HG03457 (cell line): ENCODE results near the gene ADD2.

Experiments
- ATAC-seq: cut with Tn5 transposase; IDR thresholded peaks from one replicate; pipeline ENCODE4 v1.9.1; 2021; ENCODE audit warnings: moderate number of reproducible peaks; ENCODE audit not compliant: unreplicated experiment

The ADD2 gene

DNA sequence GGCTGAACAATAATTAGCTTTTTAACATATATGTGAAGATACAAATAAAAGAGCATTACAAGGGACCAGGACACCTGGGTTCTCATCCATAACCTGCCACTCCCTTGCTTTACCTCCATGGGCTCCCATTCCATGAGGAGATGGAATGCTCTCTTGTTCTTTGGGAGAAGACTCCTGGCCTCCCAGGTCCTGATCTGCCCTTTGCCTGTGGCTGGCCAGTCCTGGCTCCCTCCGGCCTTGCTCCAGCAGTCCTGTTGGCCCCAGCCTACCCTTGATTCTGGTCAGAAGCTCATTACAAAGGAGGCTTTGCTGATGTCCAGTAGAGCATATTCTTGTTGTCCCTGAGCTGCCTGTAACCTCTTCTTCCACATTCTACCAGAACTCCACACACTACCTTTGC, 60.3 kb downstream of the ADD2 start:
- no peak for ATAC-seq

DNA sequence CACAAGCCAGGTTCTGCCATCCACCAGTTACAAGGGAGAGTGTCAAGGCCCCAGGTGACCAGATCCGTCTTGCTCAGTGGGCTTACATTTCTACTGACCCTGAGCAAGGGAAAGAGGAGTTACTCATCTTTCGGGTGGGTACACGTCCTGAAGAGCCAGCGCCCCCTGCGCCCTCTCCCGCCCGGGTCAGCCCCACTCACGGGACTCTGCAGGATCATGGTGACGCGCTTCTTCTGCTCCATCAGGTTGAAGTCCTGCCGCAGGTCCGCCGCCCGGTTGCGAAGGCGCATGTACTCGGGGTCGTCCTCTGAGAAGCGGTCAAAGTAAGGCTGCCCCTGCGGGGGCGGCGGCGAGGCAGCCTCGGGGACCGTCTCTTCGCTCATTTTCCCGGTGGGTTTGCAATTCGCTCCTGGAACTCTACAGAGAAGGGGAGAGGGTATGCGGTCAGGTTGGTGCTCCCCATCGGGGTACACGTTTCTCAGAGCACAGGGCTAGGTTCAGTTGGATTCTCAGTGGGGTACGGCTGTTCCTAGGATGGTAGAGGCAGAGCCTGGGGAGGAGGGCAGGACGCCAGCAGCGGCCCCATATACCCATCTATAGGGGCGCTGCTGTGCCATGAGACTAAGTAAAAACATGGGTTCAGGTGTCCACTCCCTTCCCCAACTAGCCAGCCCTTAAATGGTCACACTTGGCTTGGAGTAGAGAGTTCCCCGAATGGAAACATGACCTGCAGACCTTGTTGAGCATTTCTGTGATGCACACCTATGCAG, 61.8 kb downstream of the ADD2 start:
- no peak for ATAC-seq

DNA sequence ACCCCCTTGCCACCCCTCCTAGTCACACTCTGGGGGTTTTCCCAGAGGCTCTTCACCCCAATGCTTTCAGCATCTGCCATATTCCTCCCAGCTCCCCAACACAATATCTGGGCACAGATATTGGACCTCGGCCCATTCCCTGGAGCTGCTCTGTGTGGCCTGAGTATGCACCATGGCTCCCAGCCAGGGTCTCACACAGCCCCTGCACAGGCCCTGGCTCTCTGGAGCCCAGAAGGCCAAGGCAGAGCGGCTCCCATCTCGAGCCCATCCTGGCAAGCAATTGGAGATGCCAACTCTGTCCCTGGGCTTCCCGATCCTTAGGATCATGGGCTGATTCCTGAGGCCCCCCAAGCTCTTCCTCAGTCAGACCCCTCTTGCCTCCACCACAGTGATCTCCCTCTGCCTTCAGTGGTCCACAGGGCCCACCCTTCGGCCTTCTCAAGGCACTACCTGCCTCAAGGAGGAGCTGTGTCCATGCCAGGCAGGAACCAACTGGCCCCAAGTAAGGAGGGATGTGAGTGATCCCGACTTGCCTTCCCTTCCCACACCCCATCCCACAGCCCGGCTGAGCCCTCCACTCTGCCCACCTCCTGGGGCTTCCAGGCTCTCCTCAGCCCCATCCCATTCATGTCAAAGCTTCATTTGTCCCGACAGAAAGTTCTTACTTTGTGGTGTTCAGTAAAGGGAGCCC, 62.7 kb downstream of the ADD2 start:
- no peak for ATAC-seq

DNA sequence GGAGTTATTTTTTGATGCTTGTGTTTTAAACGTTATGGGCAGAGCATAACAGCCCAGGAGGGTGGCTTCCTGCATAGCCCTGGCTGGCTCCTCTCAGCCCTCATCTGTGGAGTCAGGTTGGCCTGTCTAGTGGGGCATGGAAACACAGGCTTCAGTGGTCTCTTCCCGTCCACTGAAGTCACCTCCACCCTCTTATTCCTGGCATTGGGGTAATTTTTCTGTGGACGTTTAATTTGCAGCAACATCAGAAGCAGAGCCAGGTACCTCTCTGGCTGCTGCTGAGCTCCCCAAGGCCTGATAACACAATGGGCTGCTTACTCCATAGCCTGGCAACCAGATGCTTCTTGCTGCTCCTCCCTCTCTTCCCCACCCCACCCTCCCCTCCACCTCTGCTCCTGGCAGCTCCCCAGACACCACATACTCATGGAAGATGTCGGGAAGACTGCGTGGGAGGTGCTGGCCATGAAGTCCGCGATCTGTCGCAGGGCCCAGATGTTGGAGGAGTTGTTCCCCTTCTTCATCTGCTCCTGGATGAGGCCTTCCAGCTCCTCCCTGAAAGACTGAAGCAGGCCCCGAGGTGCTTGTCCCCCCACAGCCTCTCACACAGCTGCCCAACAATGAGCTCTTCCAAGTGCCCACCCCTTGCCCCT, 64.0 kb downstream of the ADD2 start:
- ATAC-seq: no peak

DNA sequence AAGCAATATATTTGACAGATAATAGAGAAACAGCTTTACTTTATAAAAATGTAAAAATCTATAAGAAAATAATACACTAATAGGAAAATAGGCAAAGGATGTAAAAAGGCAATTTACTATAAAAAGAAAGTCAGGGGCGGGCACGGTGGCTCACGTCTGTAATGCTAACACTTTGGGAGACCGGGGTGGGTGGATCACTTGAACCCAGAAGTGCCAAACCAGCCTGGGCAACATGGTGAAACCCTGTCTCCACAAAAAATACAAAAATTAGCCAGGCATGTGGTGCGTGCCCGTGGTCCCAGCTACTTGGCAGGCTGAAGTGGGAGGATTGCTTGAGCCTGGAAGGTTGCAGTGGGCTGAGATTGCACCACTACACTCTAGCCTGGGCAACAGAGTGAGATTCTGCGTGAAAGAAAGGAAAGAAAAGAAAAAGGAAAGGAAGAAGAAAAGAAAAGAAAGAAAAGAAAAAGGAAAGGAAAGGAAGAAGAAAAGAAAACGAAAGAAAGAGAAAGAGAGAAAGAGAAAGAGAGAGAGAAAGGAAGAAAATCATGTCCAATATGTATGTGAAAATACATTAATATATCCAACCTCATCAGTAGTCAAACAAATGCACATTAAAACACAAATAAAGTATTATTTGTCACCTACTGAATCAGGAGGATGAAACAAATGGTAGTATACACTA, 65.1 kb downstream of the ADD2 start:
- ATAC-seq: no peak

DNA sequence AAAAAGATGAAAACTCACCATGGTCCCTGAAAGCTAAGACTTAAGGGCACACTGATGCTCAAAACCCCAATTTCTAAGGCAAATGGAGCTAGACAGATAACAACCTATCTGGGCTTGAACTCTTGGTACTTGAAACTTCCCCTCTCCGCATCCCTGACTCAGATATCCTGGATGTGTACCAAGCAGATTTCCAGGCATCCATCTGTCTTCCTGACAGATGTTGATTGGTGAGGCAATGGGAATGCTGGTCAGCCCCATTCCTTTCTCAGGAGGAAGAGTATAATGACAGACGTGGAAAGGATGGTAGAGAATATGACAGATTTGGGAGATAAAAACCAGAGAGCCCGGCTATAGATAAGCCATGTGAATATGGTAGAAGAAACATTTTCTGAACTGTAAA, 69.2 kb downstream of the ADD2 start:
- no peak for ATAC-seq

DNA sequence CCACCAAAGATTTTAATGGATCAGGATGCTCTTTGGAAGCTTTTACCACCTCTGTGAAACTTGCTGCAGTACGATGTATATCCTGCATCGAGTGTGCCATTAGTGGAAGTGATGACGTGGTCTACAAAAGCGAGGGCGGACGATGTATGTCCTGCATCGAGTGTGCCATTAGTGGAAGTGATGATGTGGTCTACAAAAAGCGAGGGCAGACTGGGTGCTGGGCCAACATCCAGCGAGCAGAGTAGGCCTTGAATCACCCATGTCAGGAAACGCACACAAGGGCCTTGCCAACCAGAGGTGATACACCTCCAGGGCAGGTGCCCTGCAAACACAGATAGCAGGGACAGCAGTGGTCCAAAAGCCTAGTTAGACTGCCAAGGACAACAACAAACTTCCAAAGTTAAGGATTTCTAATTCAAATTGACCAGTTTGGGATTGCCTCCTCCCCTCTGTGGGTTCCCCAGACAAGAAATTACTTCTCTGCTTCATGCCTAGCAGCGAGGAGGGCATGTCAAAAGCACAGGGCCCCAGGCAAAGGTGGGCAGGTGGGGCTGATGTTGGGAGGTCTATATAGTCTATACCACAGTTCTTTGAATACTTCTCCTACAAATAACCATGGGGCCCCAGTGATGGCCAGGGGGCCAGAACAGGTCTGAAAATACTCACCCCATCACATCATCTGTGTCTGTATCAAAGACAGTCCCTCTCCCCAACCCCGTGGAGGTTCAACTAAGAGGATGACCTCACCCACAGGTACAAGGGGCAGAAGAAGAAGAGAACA, 70.2 kb downstream of the ADD2 start:
- ATAC-seq: no peak

DNA sequence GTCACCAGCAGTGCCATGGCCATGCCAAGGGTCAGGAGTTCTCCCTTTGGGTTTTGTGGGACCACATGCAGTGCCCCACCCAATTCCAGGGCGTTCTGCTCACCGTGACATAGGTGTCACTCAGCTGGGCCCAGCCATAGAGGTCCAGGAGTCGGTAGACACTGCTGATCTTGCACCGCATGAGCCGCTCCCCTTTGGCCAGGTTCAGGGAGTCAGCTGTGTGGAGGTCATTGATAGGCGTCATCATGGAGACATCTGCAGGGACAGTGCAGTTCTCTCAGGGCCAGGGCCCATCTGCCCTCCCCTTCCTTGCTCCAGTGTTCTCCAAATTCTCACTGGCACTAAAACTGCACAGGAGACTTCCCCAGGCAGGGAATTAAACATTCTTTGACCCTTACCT, 71.9 kb downstream of the ADD2 start:
- no peak for ATAC-seq

DNA sequence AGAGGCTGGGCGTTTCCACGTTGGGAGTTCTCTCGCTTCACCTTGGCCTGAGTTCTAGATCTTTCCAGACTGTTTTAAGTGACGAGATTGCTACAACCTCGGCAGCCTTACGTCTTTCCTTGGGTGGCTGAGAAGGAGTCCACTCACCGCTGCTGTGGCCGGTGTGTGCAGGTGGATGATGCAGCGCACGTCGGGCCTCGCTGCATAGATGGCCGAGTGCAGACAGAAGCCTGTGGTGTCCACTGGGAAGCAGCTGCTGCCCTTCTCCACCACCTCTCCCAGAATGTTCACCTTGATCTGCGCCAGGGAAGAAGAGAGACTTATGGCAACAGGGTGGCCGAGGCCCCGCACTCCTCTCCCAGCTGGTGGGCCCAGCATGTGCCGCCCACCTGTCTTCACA, 75.7 kb downstream of the ADD2 start:
- ATAC-seq: no peak

DNA sequence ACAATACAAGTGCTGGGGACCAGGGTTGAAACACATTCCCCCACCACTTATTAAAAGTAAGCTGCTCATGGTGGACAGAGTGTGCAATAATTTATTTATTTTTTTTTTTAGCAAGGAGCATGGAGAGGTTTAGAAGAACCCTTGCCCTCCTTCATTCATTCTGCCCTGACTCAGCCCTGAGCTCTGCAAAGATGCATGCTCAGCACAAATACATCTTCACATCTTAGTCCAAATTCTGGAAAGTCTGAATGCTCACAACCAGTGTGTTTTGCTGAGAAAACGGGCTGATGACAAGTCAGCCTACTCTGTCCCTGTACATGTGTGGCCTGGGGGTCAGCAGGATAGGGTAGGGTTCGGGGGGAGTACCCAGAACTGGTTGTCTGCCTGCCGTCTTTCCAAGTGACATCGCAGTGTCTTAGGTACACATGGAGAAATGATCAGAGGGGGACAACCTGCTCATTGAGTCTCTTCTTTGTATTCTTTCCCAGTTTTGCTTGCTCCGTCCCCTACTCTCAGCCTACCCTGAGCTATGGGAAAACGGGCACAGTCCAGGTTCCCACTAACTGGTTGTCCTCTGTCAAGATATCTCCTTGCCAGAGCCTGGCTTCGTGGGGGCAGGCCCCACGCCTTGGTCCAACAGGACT, 76.4 kb downstream of the ADD2 start:
- no peak for ATAC-seq

DNA sequence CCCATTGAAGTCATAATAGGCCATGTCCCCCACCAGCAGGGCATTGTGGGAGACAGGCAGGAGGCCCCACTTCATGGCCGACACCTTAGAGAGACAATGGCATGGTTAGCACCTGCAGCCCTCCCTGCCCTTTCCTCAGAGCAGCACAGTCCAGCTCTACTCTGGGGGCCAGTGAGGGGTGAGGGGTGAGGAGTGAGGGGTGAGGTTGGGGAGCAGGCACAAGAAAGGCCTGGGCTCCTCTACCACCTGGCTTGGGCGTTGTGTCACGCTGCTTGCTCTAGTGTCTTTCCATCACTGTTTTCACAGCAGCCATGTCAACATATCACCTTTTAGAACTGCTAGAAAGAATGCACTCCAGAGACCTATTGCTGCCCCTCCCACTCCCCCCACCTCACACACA, 77.2 kb downstream of the ADD2 start:
- ATAC-seq: no peak

DNA sequence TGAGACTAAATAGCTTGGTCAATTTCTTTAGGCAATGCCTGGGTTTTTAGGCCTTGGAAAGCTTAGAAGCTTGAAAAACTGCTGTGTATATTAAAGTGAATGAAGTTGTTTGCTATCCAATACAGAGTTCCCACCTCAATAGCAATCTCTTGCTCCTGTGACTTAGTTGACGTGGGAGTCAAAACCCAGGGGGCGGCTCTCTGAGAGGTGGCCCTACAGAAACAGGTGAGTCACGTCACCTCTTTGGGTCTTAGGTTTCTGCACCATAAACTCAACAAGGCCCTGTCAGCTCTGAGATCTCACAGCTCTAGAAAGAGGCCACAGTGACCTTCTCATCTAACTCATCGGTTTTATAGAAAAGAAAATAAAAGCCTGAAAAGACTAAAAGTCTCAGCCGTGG, 79.6 kb downstream of the ADD2 start:
- no peak for ATAC-seq

DNA sequence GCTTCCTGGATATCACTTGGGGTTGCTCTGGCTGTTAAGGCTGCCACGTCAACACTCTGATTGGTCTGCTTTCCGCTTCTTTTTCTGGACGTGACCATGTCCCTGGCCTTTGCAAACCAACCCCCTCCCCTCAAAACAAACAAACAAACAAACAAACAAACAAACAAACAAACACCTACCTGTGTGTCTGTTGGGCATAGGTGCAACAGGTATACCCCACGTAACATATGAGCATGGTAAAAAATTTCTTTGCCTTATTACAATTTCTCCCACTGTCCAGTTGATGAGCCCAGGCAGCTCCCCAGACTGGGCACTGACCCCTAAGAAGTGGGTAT, 80.6 kb downstream of the ADD2 start:
- no peak for ATAC-seq

DNA sequence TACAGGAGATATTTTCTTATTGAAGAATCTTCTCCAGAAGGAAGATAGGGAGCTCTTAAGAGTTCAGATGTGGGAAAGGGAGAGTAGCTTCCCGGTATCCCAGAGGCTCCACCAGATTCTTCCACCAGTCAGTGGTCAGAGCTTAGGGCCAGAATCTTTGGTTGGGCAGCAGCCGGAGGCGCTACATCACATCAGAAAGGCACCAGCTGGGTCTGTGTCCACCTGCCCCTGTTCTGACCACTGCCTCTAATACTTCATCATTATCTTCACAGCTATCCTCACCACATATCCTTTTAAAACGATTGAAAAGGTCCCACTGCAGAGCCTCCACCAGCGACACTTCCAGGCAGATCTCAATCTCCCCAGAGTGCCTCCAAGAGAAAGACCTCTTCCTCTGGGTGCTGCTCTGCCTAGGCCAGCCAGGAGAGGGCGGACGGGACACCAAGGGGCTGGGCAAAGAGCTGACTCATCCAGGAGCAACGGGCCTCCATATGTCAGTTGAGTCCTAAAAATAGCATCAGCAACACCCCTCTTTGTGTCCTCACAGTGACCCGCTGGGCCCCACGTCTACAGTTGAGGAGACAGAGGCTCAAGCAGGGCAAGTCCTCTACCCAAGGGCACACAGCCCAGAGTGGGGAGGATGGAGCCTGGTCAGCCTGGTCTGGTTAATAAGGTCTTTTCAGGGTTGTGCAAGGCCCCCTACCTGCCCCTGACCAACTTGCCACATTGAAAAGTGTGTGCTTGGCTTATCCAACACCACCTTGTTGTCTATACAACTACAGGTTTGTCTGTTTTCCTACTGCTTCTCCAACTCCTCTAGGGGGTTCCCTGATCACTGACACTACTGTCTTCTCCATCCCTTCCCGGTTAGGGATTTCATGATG, 81.2 kb downstream of the ADD2 start:
- no peak for ATAC-seq

DNA sequence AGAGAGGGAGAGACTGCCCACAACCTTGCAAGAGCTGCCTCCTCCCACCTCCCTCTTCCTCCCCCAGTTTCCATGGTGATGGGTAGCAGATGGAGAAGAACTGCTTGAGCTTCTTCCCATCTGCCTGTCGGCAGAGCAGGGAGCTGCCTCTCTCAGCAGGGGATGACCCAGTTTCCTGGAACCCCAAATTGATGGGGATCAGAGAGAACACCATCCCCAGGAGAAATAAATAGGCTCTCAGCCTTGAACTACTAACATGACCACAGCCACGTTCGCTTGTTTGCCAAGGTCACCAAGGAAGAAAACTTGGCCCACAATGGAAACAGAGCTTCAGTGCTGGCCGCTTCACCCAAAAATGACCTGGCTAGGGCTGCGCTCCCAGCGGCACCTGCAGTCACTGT, 82.2 kb downstream of the ADD2 start:
- no peak for ATAC-seq

DNA sequence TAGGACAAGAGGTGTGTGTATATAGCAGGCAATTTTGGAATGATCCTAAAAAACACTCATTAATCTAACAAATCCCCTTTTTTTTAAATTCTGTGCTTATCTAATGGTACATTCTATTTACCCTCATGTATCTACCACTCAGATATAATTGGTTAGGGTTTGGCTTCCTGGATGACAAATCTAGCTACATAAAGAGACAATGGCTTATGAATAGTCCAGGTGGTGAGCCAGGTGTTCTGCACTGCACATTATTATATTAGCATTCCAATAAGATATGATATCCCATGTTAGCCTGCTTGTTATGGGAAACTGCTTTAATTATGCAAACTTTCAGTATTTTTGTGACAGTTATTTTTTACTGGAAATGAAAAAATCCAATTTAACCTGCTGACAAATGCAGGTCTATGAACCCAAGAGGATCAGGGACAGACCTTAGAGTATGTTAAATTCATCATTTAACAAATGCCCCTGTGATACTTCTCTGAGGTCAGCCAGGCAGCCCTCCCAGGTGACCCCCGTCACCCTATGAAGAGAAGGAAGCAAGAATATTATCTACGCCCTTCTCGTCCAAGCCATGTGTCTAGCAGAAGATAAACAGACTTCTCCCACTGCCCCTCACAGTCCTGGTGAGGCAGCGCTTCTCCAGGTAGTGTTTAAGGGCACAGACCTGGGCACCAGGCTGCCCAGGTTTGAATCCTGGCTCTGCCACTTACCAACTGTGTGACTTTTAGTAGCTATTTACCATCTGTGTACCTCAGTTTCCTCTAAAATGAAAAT, 83.0 kb downstream of the ADD2 start:
- ATAC-seq: no peak

DNA sequence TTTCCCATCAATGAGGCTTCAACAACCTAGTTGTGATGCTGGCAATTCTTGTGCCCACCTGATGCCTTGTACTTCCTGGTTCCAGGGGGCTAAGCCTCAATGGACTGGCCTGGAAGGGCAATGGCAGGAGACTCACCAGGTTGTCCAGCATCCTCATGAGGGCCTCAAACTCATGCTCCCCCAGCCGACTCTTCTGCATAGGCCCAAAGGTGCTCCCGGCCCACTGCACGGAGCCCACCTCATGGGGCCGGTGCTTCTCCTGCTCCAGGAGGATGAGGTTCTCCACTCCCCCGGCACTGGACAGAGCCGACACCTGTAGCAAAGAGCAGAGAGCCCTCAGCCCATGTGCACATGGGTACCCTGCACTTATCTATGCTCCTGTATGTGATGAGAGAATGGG, 84.5 kb downstream of the ADD2 start:
- ATAC-seq: no peak

DNA sequence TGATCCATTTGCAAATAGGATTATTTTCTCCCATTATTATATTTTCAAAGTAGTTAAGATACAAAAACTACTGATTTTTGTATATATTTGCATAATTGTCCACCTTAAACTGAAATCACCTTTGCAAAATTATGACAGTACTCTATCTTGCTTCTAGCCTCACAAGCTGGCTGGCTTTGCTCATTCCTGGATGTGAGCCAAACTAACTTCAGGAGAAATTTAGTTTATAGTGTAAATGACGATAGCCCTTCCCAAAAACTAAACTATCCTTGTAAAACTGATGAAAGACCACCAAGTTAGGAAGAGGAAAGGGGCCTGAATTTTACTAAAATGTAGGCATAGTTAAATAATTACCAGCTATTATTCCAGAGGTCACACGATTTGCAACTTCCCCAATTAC, 87.3 kb downstream of the ADD2 start:
- no peak for ATAC-seq

DNA sequence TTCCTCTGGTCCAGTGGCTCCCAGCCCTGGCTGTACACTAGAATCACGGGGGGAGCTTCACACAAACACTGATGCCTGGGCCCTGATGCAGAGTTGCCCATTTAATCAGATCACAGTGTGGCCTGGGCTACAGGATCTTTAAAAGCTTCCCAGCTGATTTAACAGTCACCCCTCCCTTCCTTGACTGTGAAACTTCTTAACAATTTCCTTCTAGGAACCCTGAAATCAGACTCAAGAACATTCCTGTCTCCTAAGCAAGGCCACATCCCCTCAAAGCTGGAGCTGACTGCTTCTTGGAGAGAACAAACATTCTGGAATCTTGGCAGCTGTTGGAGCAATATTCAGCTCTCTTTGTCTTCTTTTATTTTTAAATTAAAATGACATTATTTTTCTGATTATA, 88.7 kb downstream of the ADD2 start:
- ATAC-seq: no peak
